Adrenal gland (tissue), 5 donors: ENCODE measurements around the gene PIEZO2.

Experiments used
- POLR2A ChIP-seq, 2 donors: fragments of 450-650 bp; IDR thresholded peaks; one replicate each; pipeline ENCODE4 v1.6.1; 2017; ENCODE audit warnings: antibody characterized with exemption in 2 of 2, mild to moderate bottlenecking in 2 of 2, moderate library complexity in 1 of 2
- TF ChIP-seq, protein P1 (sequence below), 6 experiments: fragments of 450-650 bp in 4 of 6; fragments of 200-600 bp in 2 of 6; sonication (generic) in 1 of 6; IDR thresholded peaks; 1 replicate in 5 of 6; 2 replicates in 1 of 6; pipeline versions ENCODE4 v1.5.1 to v1.8.0; 2016 to 2021; ENCODE audit warnings: antibody characterized with exemption in 6 of 6, mild to moderate bottlenecking in 2 of 6, moderate library complexity in 1 of 6
- donor health status: DM: no; HTN: no; CAD: no.

DNA sequence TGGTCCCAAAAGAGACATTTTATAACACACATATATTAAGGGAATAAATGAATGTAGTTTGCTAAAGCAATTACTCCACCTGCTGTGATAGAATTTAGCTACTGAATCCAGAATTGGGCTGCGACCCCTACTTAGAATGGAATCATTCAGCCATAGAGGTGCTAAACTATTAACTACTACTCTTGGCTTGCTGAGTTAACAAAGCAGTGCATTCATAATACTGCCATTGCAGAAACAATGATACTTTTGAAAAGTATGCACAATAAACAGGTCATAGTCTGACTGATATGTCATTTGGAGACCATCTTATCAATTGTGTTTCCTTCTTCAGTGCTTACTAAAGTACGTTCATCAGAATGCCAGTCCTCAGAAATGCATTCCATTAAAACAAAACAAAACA is 273.6 kb downstream of the PIEZO2 start:
- no peak for TF ChIP-seq POLR2A (IDR thresholded peaks at IDR 0.05)
- TF ChIP-seq, protein P1, sequence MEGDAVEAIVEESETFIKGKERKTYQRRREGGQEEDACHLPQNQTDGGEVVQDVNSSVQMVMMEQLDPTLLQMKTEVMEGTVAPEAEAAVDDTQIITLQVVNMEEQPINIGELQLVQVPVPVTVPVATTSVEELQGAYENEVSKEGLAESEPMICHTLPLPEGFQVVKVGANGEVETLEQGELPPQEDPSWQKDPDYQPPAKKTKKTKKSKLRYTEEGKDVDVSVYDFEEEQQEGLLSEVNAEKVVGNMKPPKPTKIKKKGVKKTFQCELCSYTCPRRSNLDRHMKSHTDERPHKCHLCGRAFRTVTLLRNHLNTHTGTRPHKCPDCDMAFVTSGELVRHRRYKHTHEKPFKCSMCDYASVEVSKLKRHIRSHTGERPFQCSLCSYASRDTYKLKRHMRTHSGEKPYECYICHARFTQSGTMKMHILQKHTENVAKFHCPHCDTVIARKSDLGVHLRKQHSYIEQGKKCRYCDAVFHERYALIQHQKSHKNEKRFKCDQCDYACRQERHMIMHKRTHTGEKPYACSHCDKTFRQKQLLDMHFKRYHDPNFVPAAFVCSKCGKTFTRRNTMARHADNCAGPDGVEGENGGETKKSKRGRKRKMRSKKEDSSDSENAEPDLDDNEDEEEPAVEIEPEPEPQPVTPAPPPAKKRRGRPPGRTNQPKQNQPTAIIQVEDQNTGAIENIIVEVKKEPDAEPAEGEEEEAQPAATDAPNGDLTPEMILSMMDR (IDR thresholded peaks at IDR 0.05) = no peak
